NCI-H524 (cell line): Measurements from ENCODE around the gene TNFRSF8.
"Not testable (repeated sequence)": the region's sequence is repeated elsewhere in the genome, so short reads cannot be mapped to it uniquely, and the experiment has no call there.

Experiments used
- DNase-seq, 2 experiments: peaks; one replicate each; lab custom pipeline; 2025; lab: John Stamatoyannopoulos, UW

The TNFRSF8 gene

GRCh38 chr1:12038356-12039163 is 24.5 kb upstream of the TNFRSF8 start:
- DNase-seq = no peak

GRCh38 chr1:12039164-12039525 is 24.0 kb upstream of the TNFRSF8 start:
- no peak for DNase-seq

GRCh38 chr1:12039824-12040456 is 23.2 kb upstream of the TNFRSF8 start:
- DNase-seq = not testable (repeated sequence)

GRCh38 chr1:12040457-12041051 is 22.5 kb upstream of the TNFRSF8 start:
- DNase-seq = peak in 1 of 2 experiments; percentile 89

- DNase-seq = not testable (repeated sequence)
These were observed 18.8 kb upstream of the TNFRSF8 start for GRCh38 chr1:12044187-12044877.

GRCh38 chr1:12046749-12047119 is 16.4 kb upstream of the TNFRSF8 start:
- DNase-seq = no peak

- DNase-seq = no peak
These were observed 15.8 kb upstream of the TNFRSF8 start for GRCh38 chr1:12047120-12047876.

GRCh38 chr1:12048372-12048771 is 14.7 kb upstream of the TNFRSF8 start:
- DNase-seq = no peak

GRCh38 chr1:12049616-12050015 is 13.5 kb upstream of the TNFRSF8 start:
- no peak for DNase-seq

- DNase-seq = no peak
These were observed 11.7 kb upstream of the TNFRSF8 start for GRCh38 chr1:12051361-12051760.

- DNase-seq = no peak
These were observed 11.0 kb upstream of the TNFRSF8 start for GRCh38 chr1:12052008-12052573.

- DNase-seq = no peak
These were observed 10.0 kb upstream of the TNFRSF8 start for GRCh38 chr1:12052997-12053686.

- DNase-seq = no peak
These were observed 9.2 kb upstream of the TNFRSF8 start for GRCh38 chr1:12053752-12054548.

GRCh38 chr1:12055259-12055658 is 7.8 kb upstream of the TNFRSF8 start:
- DNase-seq = no peak

- no peak for DNase-seq
These were observed 6.7 kb upstream of the TNFRSF8 start for GRCh38 chr1:12056331-12056841.

- DNase-seq = no peak
These were observed 5.7 kb upstream of the TNFRSF8 start for GRCh38 chr1:12057382-12057781.

- DNase-seq = no peak
These were observed 5.0 kb upstream of the TNFRSF8 start for GRCh38 chr1:12057940-12058687.

- no peak for DNase-seq
These were observed 3.9 kb upstream of the TNFRSF8 start for GRCh38 chr1:12059226-12059625.
